Suprapubic skin (tissue), 4 donors: Measurements from ENCODE around the gene P2RY14. TPM values are rescaled to one million over a fixed set of nuclear protein-coding genes. Genes with fewer than 3 reads are reported as not detected.
"Not testable (repeated sequence)": the region's sequence is repeated elsewhere in the genome, so short reads cannot be mapped to it uniquely, and the experiment has no call there.

ENCODE experiments used
- DNase-seq, 2 donors: peaks; one replicate each; pipeline ENCODE4 v3.0.0-alpha.2; 2019; ENCODE audit warnings: low spot score in 2 of 2
- H3K27ac ChIP-seq: fragments of 200-600 bp; sonication (generic); one replicate; pipeline ENCODE4 v1.5.1; 2019
- H3K27me3 ChIP-seq: fragments of 200-600 bp; sonication (generic); one replicate; pipeline ENCODE4 v1.5.1; 2019
- H3K36me3 ChIP-seq: fragments of 200-600 bp; sonication (generic); one replicate; pipeline ENCODE4 v1.5.1; 2019
- H3K4me1 ChIP-seq: fragments of 200-600 bp; sonication (generic); one replicate; pipeline ENCODE4 v1.5.1; 2019
- H3K4me3 ChIP-seq: fragments of 200-600 bp; sonication (generic); one replicate; pipeline ENCODE4 v1.5.1; 2019; ENCODE audit warnings: mild to moderate bottlenecking
- H3K9me3 ChIP-seq: fragments of 200-600 bp; sonication (generic); one replicate; pipeline ENCODE4 v1.5.1; 2019
- CTCF ChIP-seq, 2 donors: fragments of 200-600 bp in 1 of 2; fragments of 450-650 bp in 1 of 2; sonication (generic) in 1 of 2; IDR thresholded peaks; one replicate each; pipeline ENCODE4 v1.5.1; 2016 to 2019; ENCODE audit warnings: antibody characterized with exemption in 2 of 2, mild to moderate bottlenecking in 1 of 2, moderate library complexity in 1 of 2
- EP300 ChIP-seq: sonication (generic); formaldehyde crosslinking; IDR thresholded peaks from one replicate; pipeline ENCODE4 v1.6.1; 2017; ENCODE audit warnings: antibody characterized with exemption
- POLR2A ChIP-seq, 2 donors: fragments of 450-650 bp; IDR thresholded peaks; one replicate each; pipeline ENCODE4 v1.6.1; 2017; ENCODE audit warnings: antibody characterized with exemption in 2 of 2, mild to moderate bottlenecking in 2 of 2, moderate library complexity in 2 of 2
- POLR2AphosphoS5 ChIP-seq, 3 donors: sonication (generic); formaldehyde crosslinking; IDR thresholded peaks; one replicate each; pipeline ENCODE4 v1.6.1; 2017; ENCODE audit warnings: antibody characterized with exemption in 3 of 3
- WGBS: methylation state at CpG from one replicate; pipeline ENCODE4 v1.1.5; 2018; 5-methylcytosine and 5-hydroxymethylcytosine counted together
- total RNA-seq, 4 donors: library from RNA; depleted of rRNA; stranded (reverse); fragments of >200 nt; gene quantifications; one replicate each; pipeline ENCODE4 v1.1.0, GENCODE V29; 2016

P2RY14 gene
- total RNA-seq, 4 donors from 2014 or later = 1.1 to 4.2 (median 2.4) TPM

GRCh38 chr3:151178208-151178845 lies 100.0 kb downstream of the P2RY14 start:
- Histone ChIP-seq H3K4me3 (no peak overlapping the region), H3K27me3 (no peaks in the 10 kb centered on the region), H3K9me3 (no peaks in the 10 kb centered on the region), H3K36me3 (no peaks in the 10 kb centered on the region), H3K27ac (no peak overlapping the region), H3K4me1 (no peaks in the 10 kb centered on the region)
- DNase-seq = no peak
- WGBS = 81% methylated on average over 2 of the region's 2 CpGs
- TF ChIP-seq POLR2AphosphoS5 (IDR thresholded peaks at IDR 0.05) (no peak), CTCF (IDR thresholded peaks at IDR 0.05) (no peak), POLR2A (IDR thresholded peaks at IDR 0.05) (no peak), EP300 (no peak)

DNA sequence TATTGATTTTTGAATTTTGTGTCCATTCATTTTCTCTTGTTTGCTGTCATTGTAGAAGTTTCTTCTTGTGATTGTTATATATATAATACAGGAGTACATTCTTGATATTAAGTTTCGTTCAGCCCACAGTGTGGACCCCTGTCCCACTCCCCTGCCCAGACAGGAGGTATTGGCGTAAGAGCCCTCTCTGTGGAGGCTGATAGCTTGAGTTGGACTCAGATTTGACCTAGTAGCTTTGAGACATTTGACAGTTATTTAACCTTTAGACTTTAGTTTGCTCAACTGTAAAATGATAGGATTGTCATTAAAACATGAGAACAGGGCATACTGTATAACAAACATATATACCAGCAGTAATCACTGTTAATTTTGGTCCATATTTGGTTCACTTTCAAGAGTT lies 102.4 kb downstream of the P2RY14 start:
- Histone ChIP-seq H3K4me1 (no peaks in the 10 kb centered on the region), H3K9me3 (no peaks in the 10 kb centered on the region), H3K27me3 (no peaks in the 10 kb centered on the region), H3K36me3 (no peaks in the 10 kb centered on the region), H3K27ac (no peak overlapping the region), H3K4me3 (no peak overlapping the region)
- no peak for DNase-seq
- TF ChIP-seq EP300 = no peak
- no peak for TF ChIP-seq POLR2AphosphoS5 (IDR thresholded peaks at IDR 0.05)
- TF ChIP-seq POLR2A (IDR thresholded peaks at IDR 0.05) = no peak
- no peak for TF ChIP-seq CTCF (IDR thresholded peaks at IDR 0.05)
- WGBS = 100% methylated on average over 2 of the region's 2 CpGs

DNA sequence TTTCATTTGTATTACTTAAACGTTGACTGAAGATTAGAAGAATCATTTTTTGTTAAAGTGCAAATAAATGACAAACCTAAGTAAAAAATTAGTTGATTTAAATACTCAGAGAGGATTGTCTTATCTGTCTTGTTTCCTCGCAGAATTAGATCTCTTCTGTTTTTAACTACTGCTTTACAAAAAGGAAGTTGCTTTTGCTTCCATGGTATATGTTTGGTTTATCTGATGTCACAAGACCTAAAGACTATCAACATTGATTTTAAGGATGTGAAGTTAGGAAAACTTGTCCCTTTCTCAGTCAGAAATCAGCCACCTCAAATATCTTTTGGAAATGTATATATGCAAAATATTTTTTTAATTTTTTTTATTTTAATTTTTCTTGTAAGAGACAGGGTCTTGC lies 104.0 kb downstream of the P2RY14 start:
- H3K9me3 ChIP-seq = no peaks in the 10 kb centered on the region
- H3K4me3 ChIP-seq = no peak overlapping the region
- TF ChIP-seq POLR2A (IDR thresholded peaks at IDR 0.05) (no peak), CTCF (IDR thresholded peaks at IDR 0.05) (no peak), POLR2AphosphoS5 (IDR thresholded peaks at IDR 0.05) (no peak), EP300 (no peak)
- no peak overlapping the region for H3K27ac ChIP-seq
- no peaks in the 10 kb centered on the region for H3K36me3 ChIP-seq
- WGBS = 81% methylated on average over 2 of the region's 2 CpGs
- no peaks in the 10 kb centered on the region for H3K27me3 ChIP-seq
- DNase-seq = no peak
- no peaks in the 10 kb centered on the region for H3K4me1 ChIP-seq

- Histone ChIP-seq H3K36me3 (no peaks in the 10 kb centered on the region), H3K27me3 (no peaks in the 10 kb centered on the region), H3K4me1 (no peaks in the 10 kb centered on the region), H3K9me3 (no peaks in the 10 kb centered on the region), H3K27ac (peak overlapping the region; percentile 12), H3K4me3 (no peak overlapping the region)
- TF ChIP-seq POLR2A (IDR thresholded peaks at IDR 0.05) = no peak
- TF ChIP-seq EP300 = no peak
- TF ChIP-seq POLR2AphosphoS5 (IDR thresholded peaks at IDR 0.05) = no peak
- TF ChIP-seq CTCF (IDR thresholded peaks at IDR 0.05) = no peak
- 62% methylated on average over 5 of the region's 5 CpGs for WGBS
- no peak for DNase-seq
Measured at GRCh38 chr3:151171145-151171757, 107.1 kb downstream of the P2RY14 start.

GRCh38 chr3:151169948-151170679 lies 108.2 kb downstream of the P2RY14 start:
- peak overlapping the region; percentile 65 for H3K27ac ChIP-seq

More at GRCh38 chr3:151169948-151170679, 108.2 kb downstream of the P2RY14 start:
- H3K9me3 ChIP-seq, H3K27me3 ChIP-seq, H3K36me3 ChIP-seq, H3K4me3 ChIP-seq, H3K4me1 ChIP-seq, DNase-seq: not testable (repeated sequence)
- WGBS = 80% methylated on average over 9 of the region's 9 CpGs
